ENCODE measurements around the gene SPON2. TPM values are rescaled to one million over a fixed set of nuclear protein-coding genes. Genes with fewer than 3 reads are reported as not detected.
A peak's percentile ranks its signal among the peaks of the same experiment; 100 is the strongest.

Gene SPON2
- polyA plus RNA-seq, 1 donor, result 48.0 TPM

GRCh38 chr4:1195109-1195671, 22.8 kb upstream of the SPON2 start:
- DNase-seq, result no peak

DNA sequence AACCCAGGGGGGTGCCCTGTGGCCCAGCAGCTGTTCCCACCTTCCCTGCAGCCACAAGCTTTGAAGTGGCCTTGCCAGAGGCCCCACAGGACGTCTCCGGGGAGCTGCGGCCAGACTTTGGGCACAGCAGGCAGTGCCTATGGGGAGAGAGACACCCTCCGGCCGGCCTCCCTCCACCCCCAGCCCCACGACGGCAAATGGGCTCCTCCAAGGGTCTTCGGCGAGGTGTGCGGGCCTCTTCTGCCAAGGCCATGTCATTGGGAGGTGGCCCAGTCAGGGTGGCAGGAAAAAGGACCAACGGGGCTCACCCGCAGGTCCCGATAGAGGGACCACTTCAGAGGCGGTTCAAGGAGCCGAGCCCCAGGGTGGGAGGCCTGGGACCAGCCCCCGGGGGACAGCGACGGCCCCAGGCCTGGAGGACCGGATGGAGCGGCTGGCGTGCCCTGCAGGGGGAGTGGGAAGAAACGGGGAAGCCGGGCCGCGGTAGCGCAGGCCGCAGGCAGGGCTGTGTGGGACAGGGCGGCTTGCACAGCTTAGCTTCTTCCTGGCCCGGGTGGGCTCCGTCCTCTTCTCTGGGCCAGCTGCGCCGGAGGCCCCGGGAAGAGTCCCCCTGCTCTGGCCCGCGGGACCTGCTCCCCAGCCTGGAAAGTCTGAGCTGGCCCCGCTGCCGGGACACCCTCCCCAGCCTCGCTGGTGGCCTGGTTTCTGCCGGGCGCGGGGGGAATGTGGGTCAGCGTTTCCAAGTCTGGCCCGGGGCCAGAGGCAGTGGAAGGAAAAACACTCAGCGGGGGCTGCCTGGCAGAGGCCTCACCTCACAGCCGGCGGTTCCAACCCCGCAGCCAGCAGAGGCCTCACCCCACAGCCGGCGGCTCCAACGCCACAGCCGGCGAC, 21.9 kb upstream of the SPON2 start:
- peak; percentile 77 for DNase-seq

DNA sequence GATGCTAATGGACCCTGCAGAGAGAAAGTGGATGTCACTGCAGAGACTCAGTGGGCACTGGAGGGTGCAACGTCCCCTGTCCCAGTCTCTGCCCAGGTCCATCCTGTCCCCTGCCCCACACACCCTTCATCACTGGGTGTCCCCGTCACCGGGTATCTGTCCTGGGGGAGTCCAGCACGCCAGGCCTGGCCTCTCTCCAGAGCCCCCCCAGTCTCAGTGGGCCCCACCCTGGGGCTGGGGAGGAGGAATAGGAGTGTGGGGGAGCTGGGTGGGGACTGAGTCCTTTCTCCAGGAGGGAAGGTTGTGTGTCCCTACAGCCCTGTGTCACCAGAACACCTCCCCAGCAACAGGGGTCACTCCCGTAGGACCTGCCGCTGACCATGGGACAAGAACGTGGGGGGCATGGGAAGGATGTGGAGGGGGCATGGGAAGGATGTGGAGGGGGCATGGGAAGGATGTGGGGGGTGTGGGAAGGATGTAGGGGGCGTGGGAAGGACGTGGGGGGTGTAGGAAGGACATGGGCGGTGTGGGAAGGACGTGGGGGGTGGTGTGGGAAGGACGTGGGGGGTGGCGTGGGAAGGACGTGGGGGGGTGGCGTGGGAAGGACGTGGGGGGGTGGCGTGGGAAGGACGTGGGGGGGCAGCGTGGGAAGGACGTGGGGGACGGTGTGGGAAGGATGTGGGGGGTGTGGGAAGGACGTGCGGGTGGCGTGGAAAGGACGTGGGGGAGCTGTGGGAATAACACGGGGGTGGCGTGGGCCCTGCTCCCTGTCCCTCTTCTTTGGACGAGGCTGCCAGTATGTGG, 21.0 kb upstream of the SPON2 start:
- no peak for DNase-seq

DNA sequence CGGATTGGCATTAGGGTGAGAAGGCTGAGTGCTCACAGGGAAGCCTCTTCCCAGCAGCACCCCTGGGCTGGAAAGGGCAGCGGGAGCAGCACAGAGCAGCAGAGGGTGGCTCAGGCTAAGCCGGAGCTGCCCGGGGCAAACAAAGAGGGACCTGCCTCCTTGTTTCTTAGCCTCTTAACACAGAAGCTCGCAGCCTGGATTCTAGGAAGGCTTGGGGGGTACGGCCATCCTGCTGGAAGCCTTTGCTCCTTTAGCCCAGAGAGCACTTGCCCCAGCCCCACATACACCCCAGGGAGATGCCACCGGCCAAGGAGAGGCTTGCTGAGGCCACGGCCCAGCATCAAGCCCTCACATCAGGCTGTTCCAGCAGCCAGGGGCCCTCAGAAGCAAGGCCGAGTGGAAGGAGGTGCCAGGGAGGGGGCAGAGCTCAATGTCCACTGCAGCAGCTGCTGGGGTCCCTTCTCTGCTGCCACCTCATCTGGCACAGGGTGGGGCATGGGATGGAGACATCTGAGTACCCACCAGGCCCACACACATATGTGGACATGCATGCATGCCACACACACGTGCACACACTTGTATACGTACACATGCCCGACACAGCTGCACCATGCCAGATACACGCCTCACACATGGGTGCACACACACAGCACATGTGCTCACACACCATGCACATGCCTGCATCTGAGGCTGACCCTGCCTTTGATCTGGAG, 20.3 kb upstream of the SPON2 start:
- no peak for DNase-seq

DNA sequence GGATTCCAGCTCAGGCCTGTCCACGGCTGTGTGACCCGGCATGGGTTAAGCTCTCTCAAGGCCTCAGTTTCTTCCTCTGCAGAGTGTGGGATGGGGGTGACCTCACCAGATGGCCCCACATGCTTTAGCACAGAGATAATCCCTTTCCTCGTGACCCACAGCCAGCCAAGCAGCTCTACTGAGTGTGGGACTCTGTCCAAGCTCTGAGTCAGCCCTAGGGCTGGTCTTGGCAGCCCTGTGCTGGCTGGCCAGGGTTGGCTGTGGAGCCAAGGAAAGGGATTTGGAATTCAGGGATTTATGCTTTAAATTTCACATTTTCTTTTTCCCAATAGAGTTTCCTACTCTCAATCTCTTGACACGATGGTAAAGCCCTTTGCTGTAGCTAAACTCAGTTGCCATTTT, 19.7 kb upstream of the SPON2 start:
- DNase-seq, result peak; percentile 91

DNA sequence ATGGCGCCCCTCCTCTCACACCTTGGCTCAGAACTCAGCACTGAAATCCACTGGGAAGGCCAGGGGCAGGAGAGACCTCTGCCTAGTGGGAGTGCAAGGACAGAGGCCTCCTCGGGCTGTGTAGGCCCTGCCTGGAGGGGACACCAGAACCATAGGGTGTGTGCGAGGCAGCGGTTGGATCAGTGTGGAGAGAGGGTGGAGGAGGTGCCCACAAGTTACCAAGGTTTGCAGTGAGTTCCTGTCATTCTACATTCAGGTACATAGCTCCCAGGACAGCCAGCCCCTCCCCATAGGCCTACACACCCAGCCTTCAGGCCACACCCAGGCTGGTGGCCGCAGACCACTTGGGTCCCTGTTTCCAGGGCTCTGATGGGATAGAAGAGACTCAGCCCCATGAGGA, 19.2 kb upstream of the SPON2 start:
- no peak for DNase-seq

DNA sequence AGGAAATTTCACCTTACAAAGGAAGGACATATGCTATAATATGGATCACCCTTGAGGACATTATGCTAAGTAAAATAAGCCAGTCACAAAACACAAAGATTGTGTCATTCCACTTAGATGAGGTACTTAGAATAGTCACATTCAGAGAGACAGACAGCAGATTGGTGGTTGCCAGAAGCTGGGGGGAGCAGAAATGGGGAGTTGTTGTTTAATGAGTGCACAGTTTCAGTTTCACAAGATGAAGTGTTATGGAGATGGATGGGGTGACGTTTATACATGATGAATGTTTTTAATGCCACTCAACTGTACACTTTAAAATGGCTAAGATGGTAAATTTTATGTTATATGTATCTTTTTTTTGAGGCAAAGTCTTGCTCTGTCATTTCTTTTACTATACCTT, 14.8 kb upstream of the SPON2 start:
- no peak for DNase-seq

GRCh38 chr4:1183985-1184773, 11.8 kb upstream of the SPON2 start:
- no peak for DNase-seq

DNA sequence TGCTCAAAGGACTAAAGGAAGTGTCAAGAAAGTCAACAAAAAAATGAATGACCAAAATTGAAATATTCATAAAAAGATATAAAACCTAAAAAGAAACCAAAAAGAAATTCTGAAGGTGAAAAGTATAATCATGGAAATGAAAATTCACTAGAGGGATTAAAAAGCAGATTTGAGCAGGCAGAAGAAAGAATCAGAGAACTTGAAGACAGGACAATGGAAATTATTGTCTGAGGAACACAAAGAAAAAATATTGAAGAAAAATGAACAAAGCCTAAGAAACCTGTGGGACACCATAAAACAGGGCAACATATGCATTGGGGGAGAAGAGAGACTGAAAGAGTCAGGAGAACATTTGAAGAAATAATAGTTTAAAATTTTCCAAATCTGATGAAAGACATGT, 9.9 kb upstream of the SPON2 start:
- no peak for DNase-seq

DNA sequence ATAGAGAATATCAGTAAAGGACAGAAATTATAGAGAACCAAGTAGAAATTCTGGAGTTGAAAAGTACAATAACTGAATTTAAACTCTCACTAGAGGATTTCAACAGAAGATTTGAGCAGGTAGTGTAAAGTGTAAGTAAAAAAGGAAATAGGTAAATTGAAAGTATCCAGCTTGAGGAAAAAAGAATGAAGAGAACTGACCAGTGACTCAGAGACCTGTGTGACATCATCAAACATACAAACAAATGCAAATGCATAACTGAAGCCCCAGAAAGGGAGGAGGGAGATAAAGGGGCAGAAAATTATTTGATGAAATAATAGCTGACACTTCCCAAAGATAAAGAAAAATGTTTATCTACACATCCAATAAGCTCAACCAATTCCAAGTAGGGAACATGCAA, 8.3 kb upstream of the SPON2 start:
- DNase-seq, result no peak

DNA sequence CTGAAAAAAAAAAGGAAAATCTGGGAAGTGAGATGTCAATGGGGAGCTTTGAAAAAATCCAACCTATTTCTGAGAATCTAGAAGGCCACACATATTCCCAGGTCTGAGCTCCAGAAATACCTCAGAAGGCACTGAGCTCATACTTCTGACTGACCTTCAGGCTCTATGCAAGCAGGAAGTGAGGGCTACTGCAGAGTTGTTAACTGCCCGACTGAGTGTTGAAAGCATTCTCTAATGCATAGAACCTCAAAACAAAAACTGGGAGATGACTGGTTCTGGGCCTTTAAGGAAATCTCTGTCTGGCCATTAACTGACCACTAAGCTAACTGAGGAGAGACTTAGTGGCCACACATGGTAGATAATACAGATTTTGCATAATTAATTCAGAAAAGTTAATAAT, 7.6 kb upstream of the SPON2 start:
- DNase-seq, result no peak

- DNase-seq, result no peak
These were observed 6.7 kb upstream of the SPON2 start for GRCh38 chr4:1179089-1179441.

DNA sequence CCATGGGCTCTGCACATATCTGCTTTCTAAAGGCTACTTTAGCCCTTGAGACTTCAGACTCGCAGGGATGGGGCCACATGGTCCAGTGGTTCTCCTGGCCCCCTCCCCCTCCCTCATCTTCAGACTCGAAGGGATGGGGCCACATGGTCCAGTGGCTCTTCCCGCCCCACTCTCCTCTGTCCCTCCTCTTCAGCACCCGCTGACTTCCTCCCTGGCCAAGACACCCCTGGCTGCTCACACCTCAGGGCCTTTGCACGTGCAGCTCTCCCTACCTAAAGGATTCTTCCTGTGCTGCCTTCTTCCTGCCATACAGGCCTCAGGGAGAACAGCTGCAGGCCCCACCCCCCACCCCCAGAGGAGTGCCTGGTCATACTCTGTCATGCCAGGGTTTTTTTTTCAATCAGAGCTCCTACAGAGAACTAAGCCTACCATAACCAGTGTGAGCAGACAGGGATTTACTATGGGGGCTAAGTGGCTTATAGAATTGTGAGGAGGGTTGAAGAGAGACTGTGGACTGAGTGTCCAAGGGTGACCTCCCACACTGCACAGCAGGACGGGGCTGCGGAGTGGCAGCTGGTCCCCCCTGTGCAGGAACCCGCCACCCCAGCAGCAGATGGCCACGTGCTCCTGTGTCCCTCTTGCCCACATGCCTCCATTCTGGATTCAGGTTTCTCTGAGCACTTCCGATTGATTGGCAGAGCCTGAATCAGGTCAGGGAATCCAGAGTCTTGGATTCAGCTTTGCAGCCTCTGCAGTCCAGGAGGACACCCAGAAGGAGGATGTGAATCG, 6.1 kb upstream of the SPON2 start:
- DNase-seq, result no peak

DNA sequence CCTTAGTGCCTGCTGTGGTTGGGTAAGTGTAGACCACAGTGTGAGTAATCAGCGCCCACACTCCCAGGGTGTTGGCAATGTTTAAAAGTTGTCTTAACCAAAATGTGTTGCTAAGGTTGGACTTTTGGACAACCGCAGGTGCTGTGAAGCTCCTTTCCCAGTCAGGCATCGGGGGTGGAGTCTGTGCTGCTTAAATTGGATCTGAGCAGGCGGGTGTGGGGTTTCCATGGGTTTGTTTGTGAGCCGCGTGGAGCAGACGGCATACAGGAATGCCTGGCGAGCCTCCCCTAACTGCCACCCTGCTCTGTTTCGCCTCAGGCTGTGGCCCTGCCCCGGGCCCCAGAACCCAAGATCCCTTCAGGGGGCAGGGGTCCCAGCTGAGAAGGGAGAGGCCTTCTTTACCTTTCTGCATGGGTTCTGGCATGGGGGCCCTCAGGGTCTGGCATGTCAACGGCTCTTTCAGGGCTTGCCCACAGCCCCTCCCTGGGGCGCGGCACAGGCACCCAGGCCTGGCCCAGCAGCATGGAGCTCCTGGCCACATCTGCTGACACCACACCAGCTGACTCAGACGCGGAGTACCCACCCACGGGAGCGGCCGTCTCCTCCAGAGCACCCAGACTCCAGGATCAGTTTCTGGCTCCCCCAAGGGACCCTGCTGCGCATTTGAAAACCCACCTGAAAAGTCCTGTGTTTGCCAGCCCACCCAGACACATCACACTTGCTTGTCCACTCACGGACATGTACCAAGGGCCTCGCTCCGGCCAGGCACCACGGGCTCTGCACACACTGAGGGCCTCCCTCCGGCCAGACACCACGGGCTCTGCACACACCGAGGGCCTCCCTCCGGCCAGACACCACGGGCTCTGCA, 5.1 kb upstream of the SPON2 start:
- DNase-seq, result no peak

DNA sequence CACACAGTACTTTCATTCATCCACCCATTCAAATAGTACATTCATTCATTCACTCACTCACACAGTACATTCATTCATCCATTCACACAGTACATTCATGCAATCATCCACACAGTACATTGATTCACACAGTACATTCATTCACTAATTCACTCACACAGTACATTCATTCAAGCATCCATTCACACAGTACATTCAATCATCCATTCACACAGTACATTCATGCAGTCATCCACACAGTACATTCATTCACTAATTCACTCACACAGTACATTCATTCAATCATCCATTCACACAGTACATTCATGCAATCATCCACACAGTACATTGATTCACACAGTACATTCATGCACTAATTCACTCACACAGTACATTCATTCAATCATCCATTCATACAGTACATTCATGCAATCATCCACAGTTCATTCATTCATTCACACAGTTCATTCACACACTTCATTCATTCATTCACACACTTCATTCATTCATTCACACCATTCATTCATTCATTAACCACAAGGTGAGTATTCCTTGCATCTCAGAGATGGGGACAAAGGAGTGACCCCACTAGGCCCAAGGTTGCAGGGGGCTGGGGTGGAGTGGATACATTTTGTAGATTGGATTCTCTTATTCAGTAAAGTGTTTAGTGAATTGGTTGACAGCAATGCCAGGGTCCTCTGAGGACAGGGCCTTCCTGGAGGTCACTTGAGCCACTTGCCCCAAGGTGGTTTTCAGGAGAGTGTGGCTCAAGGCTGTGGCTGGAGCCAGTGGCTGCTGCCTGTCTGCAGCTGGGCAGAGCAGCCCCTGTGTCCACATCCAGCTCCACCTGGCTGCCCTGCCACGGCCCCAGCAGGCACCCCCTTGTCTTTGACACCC, 4.3 kb upstream of the SPON2 start:
- no peak for DNase-seq

- DNase-seq, result no peak
These were observed 3.3 kb upstream of the SPON2 start for GRCh38 chr4:1175635-1176229.

GRCh38 chr4:1174941-1175634, 2.7 kb upstream of the SPON2 start:
- DNase-seq, result no peak

All from hindlimb muscle (tissue), 1 donor.